HG02981 (cell line): ENCODE data around the gene HECTD4.

ENCODE experiments used
- ATAC-seq: cut with Tn5 transposase; IDR thresholded peaks from one replicate; pipeline ENCODE4 v1.9.1; 2021; ENCODE audit warnings: mild to moderate bottlenecking, moderate library complexity; ENCODE audit not compliant: unreplicated experiment

Gene HECTD4

GRCh38 chr12:112219195-112219594, 163.0 kb downstream of the HECTD4 start:
- no peak for ATAC-seq

DNA sequence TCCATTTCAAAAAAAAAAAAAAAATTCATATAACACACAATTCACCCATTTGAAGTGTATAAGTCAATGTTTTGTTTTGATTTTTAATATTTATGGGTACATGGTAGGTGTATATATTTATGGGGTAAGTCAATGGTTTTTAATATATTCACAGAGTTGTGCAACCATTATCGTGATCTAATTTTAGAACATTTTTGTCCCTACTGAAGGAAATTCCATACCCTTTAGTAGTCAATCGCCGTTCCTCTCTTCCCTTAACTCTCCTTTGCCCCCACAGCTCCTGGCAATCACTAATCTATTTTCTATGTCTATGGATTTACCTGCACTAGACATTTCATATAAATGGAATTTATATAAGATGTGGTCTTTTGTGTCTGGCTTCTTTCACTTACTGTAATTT, 164.1 kb downstream of the HECTD4 start:
- no peak for ATAC-seq

DNA sequence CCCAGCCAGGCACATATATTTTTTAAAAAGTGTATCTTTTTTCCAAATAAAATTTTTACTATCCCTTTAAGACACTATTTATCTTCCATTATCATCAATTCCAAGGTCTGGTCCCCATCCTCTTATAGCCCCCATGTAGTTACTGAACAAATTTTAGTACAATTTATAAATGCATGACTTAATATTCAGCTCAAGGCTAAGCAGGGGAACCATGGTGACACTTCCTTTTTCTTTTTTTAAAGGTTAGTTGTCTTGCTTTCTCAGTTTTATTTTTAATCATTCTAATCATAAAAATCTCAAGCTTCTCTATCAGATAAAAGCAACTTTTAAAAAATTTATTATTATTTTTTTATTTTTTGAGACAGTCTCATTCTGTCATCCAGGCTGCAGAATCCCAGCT, 164.6 kb downstream of the HECTD4 start:
- no peak for ATAC-seq

- ATAC-seq: no peak
Measured at GRCh38 chr12:112216223-112216622, 166.0 kb downstream of the HECTD4 start.

GRCh38 chr12:112214064-112214463, 168.2 kb downstream of the HECTD4 start:
- no peak for ATAC-seq

DNA sequence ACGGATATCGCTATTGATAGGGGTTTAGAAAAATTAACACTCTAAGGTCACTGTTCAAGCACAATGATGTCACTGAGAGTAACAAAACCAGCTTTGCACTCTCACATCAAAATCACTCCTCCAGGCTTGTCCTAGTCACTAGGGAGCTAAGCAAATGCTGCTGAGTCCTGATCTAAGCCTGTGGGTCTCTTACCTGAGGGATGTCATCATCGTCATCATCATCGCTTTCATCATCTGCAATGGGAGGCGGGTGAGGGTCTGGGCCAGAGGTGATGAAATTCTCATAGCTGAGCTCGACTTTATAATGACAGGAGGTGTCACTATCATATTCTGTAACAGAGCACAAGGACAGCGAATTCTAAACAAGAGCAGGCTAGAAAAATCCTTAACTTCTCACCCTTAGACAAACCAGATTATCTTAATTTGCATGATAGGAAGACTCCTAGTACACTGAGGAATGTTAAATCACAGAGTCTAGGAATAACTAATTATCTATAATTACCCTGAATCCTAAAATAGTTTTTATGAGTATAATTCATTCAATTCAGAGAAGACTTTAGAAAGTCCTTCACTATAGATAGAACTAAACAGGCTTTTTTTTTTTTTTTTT, 173.8 kb downstream of the HECTD4 start:
- ATAC-seq: no peak

- ATAC-seq: no peak
Measured at GRCh38 chr12:112207397-112207924, 174.8 kb downstream of the HECTD4 start.

- ATAC-seq: no peak
Measured at GRCh38 chr12:112206944-112207343, 175.3 kb downstream of the HECTD4 start.

- no peak for ATAC-seq
Measured at GRCh38 chr12:112199136-112199535, 183.1 kb downstream of the HECTD4 start.

DNA sequence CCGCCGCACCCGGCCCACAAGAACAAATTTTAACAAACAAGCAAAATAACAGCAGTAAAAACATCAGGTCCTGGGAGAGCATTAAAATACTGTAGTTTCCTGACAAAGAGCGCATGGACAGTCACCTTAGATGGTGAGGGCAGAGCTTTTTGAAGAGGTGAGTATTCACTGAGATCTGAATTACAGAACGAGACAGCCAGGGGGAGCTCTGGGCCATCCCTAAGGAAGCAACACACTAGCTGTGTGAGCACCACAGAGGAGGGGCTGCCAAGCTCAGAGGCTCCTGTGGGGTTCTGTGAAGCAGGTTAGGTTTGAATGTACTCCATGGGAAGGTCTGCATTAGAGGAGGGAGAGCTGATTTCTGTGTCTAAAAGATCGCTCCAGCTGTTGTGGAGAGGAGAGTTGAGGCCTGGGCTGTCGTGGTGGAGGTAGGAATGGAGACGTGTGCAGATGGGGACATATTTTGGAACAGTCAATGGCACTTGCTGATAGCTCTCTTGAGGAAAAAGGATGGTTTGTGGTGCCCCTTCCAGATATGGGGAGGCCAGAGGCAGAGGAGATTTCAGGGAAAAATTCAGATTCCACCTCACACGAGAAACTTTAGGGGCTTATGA, 184.0 kb downstream of the HECTD4 start:
- ATAC-seq: no peak

GRCh38 chr12:112196196-112196875, 185.9 kb downstream of the HECTD4 start:
- ATAC-seq: no peak

DNA sequence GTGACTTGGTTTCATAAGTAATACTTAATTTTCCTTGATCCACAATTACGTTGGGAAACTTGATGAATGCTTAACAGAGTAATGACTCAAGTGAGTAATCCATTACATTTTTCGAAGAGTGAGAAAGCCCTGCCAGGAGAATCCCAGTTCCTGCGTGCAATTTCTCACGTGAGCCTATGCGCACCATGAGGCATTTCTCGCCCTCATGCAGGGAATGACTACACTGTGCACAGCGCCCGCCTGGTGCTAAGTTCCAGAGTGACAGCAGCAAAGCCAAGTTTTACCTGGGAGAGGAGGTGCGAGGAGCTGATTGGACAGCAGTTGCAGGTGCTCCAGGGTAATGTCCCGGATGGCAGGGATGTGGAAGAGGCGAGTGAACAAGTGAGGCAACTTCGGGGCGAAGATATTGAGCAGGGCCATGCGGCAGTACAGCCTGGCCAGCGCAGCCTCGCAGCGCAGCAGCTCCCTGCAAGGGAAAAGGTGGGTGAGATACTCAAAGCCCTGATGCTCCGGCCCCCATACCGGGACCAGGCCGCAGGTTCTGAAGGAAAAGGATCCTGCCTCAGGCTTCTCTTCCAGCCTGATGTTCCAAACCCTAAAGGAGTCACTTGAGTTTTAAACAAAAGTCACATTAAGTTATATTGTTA, 187.5 kb downstream of the HECTD4 start:
- ATAC-seq: no peak

- ATAC-seq: no peak
Measured at GRCh38 chr12:112192475-112192874, 189.8 kb downstream of the HECTD4 start.

DNA sequence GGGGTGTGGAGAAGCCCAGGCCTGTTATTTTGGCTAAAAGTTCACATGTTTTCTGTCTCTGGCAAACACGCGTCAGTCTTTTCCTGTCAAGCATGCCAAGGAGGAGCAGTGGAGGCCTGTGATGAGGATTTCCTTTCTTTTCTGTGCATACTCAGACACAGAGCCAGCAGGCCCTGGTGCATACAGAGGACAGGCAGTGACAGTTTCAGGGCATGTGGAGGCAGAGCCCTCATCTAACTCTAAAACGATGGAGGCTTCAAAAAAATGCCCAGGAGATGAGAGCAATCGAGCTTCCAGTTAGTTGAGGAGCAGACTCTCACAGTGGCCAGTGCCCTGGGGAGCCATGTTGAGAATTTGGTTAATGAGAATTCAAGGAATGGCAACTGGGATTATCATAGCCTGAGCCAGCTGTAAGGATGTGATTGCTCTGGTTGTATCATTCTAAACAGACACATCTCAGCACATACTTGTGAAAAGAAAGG, 190.3 kb downstream of the HECTD4 start:
- no peak for ATAC-seq

GRCh38 chr12:112191201-112191600, 191.0 kb downstream of the HECTD4 start:
- ATAC-seq: no peak

GRCh38 chr12:112190231-112191025, 191.8 kb downstream of the HECTD4 start:
- no peak for ATAC-seq

DNA sequence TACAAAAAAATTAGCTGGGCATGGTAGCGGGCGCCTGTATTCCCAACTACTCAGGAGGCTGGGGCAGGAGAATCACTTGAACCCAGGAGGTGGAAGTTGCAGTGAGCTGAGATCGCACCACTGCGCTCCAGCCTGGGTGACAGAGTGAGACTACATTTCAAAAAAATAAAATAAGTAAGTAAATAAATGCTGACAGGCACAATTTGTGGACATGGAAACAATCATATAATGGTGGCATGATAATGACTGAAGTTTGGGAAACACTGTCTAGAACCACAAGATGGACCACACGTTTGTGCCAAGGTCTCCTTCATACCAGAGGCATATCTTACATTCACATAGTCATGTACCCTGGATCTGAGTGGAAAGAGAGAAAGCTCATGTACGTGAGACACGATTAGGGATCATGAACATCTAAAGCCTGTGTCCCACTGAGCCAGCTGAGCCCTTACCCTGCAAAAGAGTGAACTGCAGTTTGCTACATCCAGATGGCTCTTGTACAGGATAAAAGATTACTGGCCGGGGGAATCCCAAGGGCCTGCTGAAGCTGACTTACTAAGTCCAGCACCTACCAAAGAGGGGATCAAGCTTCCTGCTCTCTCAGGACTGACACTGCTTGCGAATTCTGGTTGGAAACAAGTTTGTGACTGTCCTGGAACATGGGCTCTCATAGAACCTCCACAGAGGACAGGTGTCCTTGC, 194.0 kb downstream of the HECTD4 start:
- ATAC-seq: no peak

DNA sequence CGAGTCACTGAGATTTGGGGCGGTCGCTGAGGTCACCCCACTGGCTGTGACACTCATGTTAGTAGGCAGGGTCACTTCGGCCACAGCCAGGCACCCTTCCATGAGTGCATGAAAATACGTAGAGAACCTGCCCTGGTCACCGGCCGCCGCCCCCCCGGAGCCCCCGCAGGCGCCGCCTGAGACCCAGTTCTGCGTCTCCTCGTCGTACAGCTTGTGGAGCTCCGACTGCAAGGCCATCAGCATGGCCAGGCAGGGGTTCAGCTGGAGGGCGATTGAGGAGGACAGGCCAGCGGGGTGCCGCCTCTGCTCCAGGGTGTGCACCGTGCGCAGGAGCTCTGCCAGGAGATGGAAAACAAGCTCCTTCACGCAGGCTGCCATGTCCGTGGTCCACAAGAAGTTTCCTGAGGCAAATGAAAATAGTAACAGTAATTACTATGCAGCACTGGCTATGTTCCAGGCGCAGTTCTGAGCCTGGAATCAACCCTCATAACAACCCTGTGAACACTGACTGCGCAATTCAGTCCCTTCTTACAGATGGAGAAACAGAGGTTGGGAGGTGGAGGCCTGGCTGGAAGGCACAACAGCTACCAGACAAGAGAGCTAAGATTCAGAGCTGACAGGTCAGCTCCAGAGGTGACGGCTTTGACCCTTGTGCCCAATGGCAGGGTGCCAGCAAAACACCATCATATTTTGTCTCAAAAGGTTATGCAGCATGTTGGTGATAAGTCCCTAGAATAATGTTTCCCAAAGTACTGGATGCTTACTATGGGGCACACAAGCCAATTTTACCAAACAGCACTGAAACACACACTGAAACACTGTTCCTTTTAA, 196.9 kb downstream of the HECTD4 start:
- no peak for ATAC-seq
